Measurements from ENCODE around the gene GALNT15.

DNA sequence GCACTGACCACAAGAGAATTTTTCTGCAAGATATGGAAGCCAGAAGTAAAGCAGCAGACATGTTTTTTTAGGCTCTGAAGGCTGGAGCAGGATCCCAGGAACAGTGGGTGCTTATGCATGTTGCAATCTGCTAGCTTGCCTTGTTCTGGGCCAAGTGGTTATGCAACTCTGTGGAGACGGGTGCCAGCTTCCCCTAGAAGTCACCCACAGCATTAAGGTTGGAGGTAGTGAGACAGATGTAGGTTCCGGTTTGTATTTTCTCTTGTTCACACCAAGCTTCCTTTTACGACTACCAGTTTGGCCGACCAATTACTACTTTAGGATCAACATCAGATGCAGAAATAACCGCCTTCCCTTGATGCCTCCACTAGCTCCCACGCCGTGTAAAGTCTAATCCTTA is 79.1 kb downstream of the GALNT15 start:
- TF ChIP-seq, protein P1, sequence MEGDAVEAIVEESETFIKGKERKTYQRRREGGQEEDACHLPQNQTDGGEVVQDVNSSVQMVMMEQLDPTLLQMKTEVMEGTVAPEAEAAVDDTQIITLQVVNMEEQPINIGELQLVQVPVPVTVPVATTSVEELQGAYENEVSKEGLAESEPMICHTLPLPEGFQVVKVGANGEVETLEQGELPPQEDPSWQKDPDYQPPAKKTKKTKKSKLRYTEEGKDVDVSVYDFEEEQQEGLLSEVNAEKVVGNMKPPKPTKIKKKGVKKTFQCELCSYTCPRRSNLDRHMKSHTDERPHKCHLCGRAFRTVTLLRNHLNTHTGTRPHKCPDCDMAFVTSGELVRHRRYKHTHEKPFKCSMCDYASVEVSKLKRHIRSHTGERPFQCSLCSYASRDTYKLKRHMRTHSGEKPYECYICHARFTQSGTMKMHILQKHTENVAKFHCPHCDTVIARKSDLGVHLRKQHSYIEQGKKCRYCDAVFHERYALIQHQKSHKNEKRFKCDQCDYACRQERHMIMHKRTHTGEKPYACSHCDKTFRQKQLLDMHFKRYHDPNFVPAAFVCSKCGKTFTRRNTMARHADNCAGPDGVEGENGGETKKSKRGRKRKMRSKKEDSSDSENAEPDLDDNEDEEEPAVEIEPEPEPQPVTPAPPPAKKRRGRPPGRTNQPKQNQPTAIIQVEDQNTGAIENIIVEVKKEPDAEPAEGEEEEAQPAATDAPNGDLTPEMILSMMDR (IDR thresholded peaks at IDR 0.05; ENCODE audit: insufficient read depth, low read depth, low read length), result no peak
- TF ChIP-seq EZH2 (IDR thresholded peaks at IDR 0.05; ENCODE audit: insufficient read depth, low read length), result no peak

Measured in astrocyte (in vitro differentiated cells and primary cell).